ENCODE measurements around the gene RASA3.

Gene RASA3

DNA sequence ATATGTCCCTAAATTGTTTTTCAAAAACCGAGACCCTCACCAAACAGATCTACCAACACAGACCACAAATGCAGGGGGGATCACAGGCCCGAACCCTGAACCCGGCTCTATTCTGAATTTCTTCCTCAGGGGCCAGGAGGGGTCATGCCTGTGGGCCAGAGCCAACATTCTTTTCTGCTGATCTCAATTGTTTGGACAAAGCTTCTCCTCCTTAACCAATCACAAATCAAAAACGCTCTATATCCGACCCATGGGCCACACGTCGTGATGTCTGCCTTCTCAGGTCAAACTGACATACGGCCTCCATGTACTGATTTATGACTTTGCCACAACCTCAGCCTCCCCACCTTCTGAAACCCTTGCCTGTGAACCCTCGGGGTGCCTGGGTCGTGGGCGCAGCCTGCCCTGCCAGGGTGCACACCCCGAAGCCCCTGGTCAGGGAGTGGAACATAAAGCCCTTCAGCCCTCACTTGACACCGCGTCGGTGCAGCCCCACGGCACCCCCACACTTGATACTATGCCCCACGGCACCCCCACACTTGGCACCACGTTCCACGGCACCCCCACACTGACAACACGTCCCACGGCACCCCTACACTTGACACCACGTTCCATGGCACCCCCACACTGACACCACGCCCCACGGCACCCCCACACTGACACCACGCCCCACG is 100.2 kb downstream of the RASA3 start:
- no peak for DNase-seq (ENCODE audit: low spot score)
- peak; percentile 71 for ATAC-seq (ENCODE audit: low read depth)
- no peak for TF ChIP-seq CTCF (IDR thresholded peaks at IDR 0.05; ENCODE audit: poor library complexity, severe bottlenecking)
- H3K27ac ChIP-seq (ENCODE audit: poor library complexity, severe bottlenecking), result peak overlapping the region; percentile 20
- H3K9me3 ChIP-seq (ENCODE audit: severe bottlenecking), result no peaks in the 10 kb centered on the region
- H3K4me3 ChIP-seq (ENCODE audit: severe bottlenecking), result no peak overlapping the region
- peaks cover 10% of the 10 kb centered on the region for H3K4me1 ChIP-seq (ENCODE audit: insufficient read depth, poor library complexity, severe bottlenecking)
- peaks cover 5% of the 10 kb centered on the region; the same call in 1 of the 2 replicates for H3K36me3 ChIP-seq (ENCODE audit: low read depth)
- no peaks in the 10 kb centered on the region for H3K27me3 ChIP-seq (ENCODE audit: insufficient read depth, poor library complexity, severe bottlenecking)

GRCh38 chr13:114031631-114032030 is 100.8 kb downstream of the RASA3 start:
- Histone ChIP-seq H3K4me3 (ENCODE audit: severe bottlenecking) (no peak overlapping the region), H3K9me3 (ENCODE audit: severe bottlenecking) (no peaks in the 10 kb centered on the region), H3K36me3 (ENCODE audit: low read depth) (peaks cover 5% of the 10 kb centered on the region; the same call in 1 of the 2 replicates), H3K27me3 (ENCODE audit: insufficient read depth, poor library complexity, severe bottlenecking) (no peaks in the 10 kb centered on the region), H3K27ac (ENCODE audit: poor library complexity, severe bottlenecking) (peak overlapping the region; percentile 20), H3K4me1 (ENCODE audit: insufficient read depth, poor library complexity, severe bottlenecking) (peaks cover 10% of the 10 kb centered on the region)
- ATAC-seq (ENCODE audit: low read depth) (peak; percentile 54), DNase-seq (ENCODE audit: low spot score) (no peak)
- no peak for TF ChIP-seq CTCF (IDR thresholded peaks at IDR 0.05; ENCODE audit: poor library complexity, severe bottlenecking)

DNA sequence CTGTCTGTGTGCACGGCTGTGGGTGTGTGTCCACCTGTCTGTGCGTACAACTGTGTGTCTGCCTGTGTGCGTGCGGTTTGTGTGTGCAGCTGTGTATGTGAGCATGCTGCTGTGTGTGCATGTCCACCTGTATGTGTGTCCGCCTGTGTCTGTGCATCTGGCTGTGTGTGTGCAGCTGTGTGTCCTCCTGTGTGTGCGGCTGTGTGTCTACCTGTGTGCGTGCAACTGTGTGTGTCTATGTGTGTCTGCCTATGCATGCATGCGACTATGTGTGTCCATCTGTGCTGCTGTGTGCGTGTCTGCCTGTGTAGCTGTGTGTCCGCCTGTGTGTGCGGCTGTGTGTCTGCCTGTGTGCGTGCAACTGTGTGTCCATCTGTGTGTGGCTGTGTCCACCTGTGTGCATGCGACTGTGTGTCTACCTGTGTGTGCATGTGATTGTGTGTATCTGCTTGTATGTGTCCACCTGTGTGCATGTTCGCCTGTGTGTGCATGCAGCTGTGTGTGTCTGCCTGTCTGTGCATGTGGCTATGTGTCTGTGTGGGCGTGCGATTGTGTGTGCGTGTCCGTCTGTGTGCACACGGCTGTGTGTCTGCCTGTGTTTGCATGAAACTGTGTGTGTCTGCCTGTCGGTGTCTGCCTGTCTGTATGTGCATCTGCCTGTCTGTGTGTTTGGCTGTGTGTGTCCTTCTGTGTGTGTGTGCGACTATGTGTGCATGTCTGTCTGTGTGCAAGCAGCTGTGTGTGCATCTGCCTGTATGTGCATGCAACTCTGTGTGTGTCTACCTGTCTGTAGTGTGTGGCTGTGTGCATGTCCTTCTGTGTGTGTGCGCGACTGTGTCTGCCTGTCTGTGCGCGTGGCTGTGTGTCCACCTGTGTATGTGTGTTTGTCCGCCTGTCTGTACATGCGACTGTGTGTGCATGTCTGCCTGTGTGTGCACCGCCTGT is 101.5 kb downstream of the RASA3 start:
- Histone ChIP-seq H3K27me3 (ENCODE audit: insufficient read depth, poor library complexity, severe bottlenecking) (no peaks in the 10 kb centered on the region), H3K36me3 (ENCODE audit: low read depth) (peaks cover 5% of the 10 kb centered on the region; the same call in 1 of the 2 replicates), H3K27ac (ENCODE audit: poor library complexity, severe bottlenecking) (peak overlapping the region; percentile 20), H3K4me1 (ENCODE audit: insufficient read depth, poor library complexity, severe bottlenecking) (peaks cover 10% of the 10 kb centered on the region), H3K4me3 (ENCODE audit: severe bottlenecking) (no peak overlapping the region), H3K9me3 (ENCODE audit: severe bottlenecking) (no peaks in the 10 kb centered on the region)
- no peak for TF ChIP-seq CTCF (IDR thresholded peaks at IDR 0.05; ENCODE audit: poor library complexity, severe bottlenecking)
- DNase-seq (ENCODE audit: low spot score), result no peak
- ATAC-seq (ENCODE audit: low read depth), result no peak

DNA sequence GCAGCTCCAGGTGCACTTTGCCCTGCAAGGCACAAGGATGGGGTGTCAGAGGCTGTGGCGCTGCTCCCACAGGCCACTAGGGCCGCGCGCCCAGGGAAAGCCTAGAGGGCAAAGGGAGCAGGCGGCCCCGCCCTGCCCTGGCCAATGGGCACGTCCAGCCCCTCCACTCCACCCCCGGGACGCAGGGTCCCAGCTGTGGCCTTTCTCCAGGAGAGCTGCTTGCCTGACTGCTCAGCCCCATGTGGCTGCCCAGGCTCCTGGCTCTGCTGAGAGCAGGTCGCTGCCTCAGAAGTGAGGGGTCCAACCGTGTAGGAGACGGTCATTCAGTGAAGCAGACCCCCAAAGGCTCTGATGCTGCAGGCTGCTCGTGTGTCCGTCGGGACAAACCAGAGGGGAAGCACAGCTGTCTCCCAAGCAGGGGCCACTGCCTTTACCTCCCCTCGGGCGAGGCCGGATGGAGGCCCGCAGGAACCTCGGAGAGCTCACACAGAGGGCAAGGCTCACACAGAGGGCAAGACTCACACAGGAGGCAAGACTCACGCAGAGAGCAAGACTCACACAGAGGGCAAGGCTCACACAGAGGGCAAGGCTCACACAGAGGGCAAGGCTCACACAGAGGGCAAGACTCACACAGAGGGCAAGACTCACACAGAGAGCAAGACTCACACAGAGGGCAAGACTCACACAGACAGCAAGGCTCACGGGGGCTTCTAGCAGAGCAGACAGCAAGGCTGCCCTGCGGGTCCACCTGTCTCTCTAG is 102.4 kb downstream of the RASA3 start:
- peaks cover 5% of the 10 kb centered on the region; the same call in 1 of the 2 replicates for H3K36me3 ChIP-seq (ENCODE audit: low read depth)
- no peak for DNase-seq (ENCODE audit: low spot score)
- H3K4me1 ChIP-seq (ENCODE audit: insufficient read depth, poor library complexity, severe bottlenecking), result peaks cover 10% of the 10 kb centered on the region

More for the DNA sequence above, 102.4 kb downstream of the RASA3 start:
- no peak for TF ChIP-seq CTCF (IDR thresholded peaks at IDR 0.05; ENCODE audit: poor library complexity, severe bottlenecking)
- H3K27me3 ChIP-seq (ENCODE audit: insufficient read depth, poor library complexity, severe bottlenecking), result no peaks in the 10 kb centered on the region
- H3K4me3 ChIP-seq (ENCODE audit: severe bottlenecking), result no peak overlapping the region
- H3K27ac ChIP-seq (ENCODE audit: poor library complexity, severe bottlenecking), result no peak overlapping the region
- ATAC-seq (ENCODE audit: low read depth), result no peak
- H3K9me3 ChIP-seq (ENCODE audit: severe bottlenecking), result no peaks in the 10 kb centered on the region

Measured in RWPE2 (cell line).